Upper lobe of left lung (tissue), 4 donors: ENCODE measurements around the gene SNAP25.

Experiments used
- CTCF ChIP-seq, 6 experiments: fragments of 450-650 bp in 4 of 6; fragments of 200-600 bp in 2 of 6; sonication (generic) in 2 of 6; IDR thresholded peaks; one replicate each; pipeline ENCODE4 v1.5.1; 2016 to 2019; ENCODE audit warnings: antibody characterized with exemption in 6 of 6
- EP300 ChIP-seq, 4 donors: sonication (generic); formaldehyde crosslinking; IDR thresholded peaks; one replicate each; pipeline ENCODE4 v1.5.1; 2017; ENCODE audit warnings: antibody characterized with exemption in 4 of 4, control low read depth in 2 of 4

GRCh38 chr20:10239954-10240353 is 21.3 kb downstream of the SNAP25 start:
- TF ChIP-seq EP300 (IDR thresholded peaks at IDR 0.05): no peak
- TF ChIP-seq CTCF (IDR thresholded peaks at IDR 0.05): no peak
